Measurements from ENCODE around the gene PBX1.

DNA sequence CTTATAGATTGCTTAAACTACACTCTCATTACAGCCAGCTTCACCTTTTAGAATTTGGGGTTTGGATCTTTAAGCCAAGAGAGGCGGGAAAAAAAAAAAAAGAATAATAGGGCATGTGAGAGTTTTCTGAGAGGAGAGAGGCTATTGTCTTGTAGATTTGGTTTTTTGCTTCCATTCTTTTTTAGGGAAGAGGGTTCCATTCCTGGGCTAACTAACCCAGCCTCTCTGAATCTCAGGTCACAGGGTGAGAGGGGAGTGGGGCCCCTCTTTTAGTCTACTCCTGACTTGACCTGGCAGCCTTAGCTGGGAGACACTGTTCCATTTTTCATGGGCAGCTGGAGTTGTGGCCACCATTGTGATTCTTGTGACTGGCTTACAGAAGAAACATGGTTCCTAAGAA, 24.2 kb downstream of the PBX1 start:
- TF ChIP-seq, protein P1, sequence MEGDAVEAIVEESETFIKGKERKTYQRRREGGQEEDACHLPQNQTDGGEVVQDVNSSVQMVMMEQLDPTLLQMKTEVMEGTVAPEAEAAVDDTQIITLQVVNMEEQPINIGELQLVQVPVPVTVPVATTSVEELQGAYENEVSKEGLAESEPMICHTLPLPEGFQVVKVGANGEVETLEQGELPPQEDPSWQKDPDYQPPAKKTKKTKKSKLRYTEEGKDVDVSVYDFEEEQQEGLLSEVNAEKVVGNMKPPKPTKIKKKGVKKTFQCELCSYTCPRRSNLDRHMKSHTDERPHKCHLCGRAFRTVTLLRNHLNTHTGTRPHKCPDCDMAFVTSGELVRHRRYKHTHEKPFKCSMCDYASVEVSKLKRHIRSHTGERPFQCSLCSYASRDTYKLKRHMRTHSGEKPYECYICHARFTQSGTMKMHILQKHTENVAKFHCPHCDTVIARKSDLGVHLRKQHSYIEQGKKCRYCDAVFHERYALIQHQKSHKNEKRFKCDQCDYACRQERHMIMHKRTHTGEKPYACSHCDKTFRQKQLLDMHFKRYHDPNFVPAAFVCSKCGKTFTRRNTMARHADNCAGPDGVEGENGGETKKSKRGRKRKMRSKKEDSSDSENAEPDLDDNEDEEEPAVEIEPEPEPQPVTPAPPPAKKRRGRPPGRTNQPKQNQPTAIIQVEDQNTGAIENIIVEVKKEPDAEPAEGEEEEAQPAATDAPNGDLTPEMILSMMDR (IDR thresholded peaks at IDR 0.05): no peak
- no peak for TF ChIP-seq POLR2A (IDR thresholded peaks at IDR 0.05)
